SH-SY5Y (cell line): ENCODE data around the gene FXYD4.

ENCODE experiments used
- GATA2 ChIP-seq: IDR thresholded peaks from 2 replicates; pipeline ENCODE4 v1.6.1; 2011; ENCODE audit warnings: mild to moderate bottlenecking, low read depth, low read length
- GATA3 ChIP-seq: IDR thresholded peaks from 2 replicates; pipeline ENCODE4 v1.6.1; 2011; ENCODE audit warnings: low read depth, mild to moderate bottlenecking, low read length, moderate library complexity

Gene FXYD4

GRCh38 chr10:43408710-43409384 lies 37.4 kb downstream of the FXYD4 start, which contains the start of gene HNRNPF:
Gene HNRNPF, minus strand, starts transcription at chr10:43409186. Its CDS starts 21,302 bp downstream, at chr10:43387884.
- TF ChIP-seq GATA2 (no peak), GATA3 (no peak)

- TF ChIP-seq GATA3 = no peak
- TF ChIP-seq GATA2 = no peak
Measured at GRCh38 chr10:43409385-43410109, 38.1 kb downstream of the FXYD4 start.

GRCh38 chr10:43410345-43410744 lies 38.9 kb downstream of the FXYD4 start:
- TF ChIP-seq GATA2 (no peak), GATA3 (no peak)

DNA sequence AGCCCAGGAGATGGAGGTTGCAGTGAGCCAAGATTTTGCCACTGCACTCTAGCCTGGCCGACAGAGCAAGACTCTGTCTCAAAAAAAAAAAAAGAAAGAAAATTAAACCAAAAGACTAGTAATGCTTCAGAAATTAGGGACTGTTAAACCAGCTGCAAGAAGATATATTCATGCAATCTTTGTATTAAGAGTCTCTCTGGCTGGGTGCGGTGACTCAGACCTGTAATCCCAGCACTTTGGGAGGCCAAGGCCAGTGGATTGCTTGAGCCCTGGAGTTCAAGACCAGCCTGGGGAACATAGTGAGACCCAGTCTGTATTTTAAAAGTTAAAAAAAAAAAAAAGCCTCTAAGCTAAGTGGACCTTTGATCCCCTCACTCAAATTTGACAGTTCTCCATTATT lies 40.1 kb downstream of the FXYD4 start:
- TF ChIP-seq GATA2 = no peak

GRCh38 chr10:43415544-43415943 lies 44.1 kb downstream of the FXYD4 start:
- no peak for TF ChIP-seq GATA2
- no peak for TF ChIP-seq GATA3

- TF ChIP-seq GATA2 = no peak
- no peak for TF ChIP-seq GATA3
Measured at GRCh38 chr10:43417950-43418768, 46.7 kb downstream of the FXYD4 start.

GRCh38 chr10:43419997-43420368 lies 48.5 kb downstream of the FXYD4 start:
- TF ChIP-seq GATA3 (no peak), GATA2 (no peak)

DNA sequence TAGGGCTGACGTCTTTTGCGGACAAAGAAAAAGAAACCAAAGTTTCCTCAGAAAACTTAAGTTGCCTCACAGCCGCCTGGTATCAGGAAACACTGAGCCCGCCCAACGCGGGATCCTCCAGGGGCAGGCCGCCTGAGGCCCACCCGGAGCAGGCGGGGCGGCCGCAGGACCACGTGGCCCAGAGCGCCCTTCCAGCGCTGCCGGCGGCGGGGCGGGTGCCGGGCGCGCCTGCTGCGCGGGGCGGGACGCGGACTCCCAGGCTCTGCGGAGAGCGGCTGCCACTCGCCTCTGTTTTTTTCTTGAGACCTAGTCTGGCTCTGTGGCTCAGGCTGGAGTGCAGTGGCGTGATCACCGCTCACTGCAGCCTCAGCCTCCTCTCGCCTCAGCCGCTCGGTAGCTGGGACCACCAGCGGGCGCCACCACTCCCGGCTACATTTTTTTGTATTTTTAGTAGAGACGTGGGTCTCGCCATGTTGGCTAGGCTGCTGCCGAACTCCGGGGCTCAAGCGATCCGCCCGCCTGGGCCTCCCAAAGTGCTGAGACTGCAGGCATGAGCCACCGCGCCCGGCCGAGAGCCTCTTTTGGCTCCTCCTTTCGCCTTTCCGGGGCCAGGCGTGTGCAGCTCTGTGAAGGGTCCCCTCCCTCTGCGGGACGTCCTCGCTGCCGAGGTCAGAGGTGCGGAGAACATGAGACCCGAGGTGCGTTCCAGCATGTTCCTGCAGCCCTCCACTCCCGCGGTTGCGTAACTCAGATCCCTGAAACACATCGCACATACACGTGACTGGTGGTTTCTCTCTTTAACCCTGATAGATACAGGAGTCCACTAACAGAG lies 49.1 kb downstream of the FXYD4 start:
- TF ChIP-seq GATA3 = no peak
- TF ChIP-seq GATA2 = no peak

GRCh38 chr10:43421201-43421507 lies 49.7 kb downstream of the FXYD4 start:
- TF ChIP-seq GATA3 (no peak), GATA2 (no peak)

DNA sequence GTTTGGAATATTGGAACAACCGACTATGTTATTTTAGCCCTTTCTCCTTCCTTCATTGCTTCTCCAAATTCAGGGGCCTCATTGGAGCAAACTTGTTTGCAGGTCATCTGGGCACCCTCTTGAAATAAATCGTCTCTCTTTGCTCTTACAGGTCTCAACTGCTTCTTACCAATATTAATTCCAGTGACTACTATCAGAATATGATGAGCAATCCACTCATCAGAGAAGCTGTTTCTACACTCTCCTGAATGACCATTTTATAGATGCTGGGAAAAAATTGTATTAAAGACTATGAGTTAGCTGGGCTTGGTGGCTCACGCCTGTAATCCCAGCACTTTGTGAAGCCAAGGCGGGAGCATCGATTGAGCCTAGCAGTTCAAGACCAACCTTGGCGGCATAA lies 50.1 kb downstream of the FXYD4 start:
- TF ChIP-seq GATA2 (no peak), GATA3 (no peak)

DNA sequence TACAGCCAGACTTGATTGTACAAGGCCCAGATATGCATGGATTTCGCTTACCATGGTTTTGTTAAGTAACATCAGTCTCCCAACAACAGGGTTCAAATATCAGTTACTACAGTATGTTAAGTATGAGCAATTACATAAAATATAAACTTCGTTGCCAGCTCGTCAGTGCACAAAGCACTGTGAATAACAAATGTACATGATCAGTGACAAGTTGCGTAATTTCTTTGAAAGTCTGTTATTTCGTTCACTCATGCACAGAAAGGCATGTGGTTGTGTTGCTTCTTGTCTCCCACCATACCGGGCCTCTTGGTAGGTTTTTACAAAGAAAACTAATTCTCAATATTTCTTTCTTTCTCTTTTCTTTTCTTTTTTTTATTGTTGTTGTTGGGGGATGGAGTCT lies 53.0 kb downstream of the FXYD4 start:
- TF ChIP-seq GATA3 = no peak
